Astrocyte (in vitro differentiated cells and primary cell): Measurements from ENCODE around the gene DDX1.

Source experiments
- CTCF ChIP-seq: IDR thresholded peaks from 2 replicates; pipeline ENCODE4 v1.5.1; 2011; ENCODE audit warnings: low read depth, mild to moderate bottlenecking, inconsistent platforms, low read length, moderate library complexity; ENCODE audit not compliant: insufficient read depth
- EZH2 ChIP-seq: IDR thresholded peaks from 2 replicates; pipeline ENCODE4 v1.6.1; 2012; ENCODE audit warnings: mild to moderate bottlenecking, low read length, inconsistent platforms; ENCODE audit not compliant: insufficient read depth

GRCh38 chr2:15543541-15543940 lies 48.1 kb upstream of the DDX1 start:
- TF ChIP-seq CTCF (no peak), EZH2 (no peak)
